Neural crest cell (in vitro differentiated cells): ENCODE data around the gene CENPP. TPM values are rescaled to one million over a fixed set of nuclear protein-coding genes. Genes with fewer than 3 reads are reported as not detected.

Experiments
- DNase-seq: peaks from one replicate; pipeline ENCODE4 v3.0.0; 2021; ENCODE audit warnings: low read depth, mixed read lengths, low spot score
- H3K27ac Mint-ChIP-seq: one replicate; pipeline ENCODE4 v1.8.0; 2021; ENCODE audit warnings: mild to moderate bottlenecking, mixed read lengths; ENCODE audit not compliant: unreplicated experiment
- H3K27me3 Mint-ChIP-seq: 2 replicates; pipeline ENCODE4 v1.8.0; 2021; ENCODE audit warnings: low read depth, mild to moderate bottlenecking, mixed read lengths
- H3K36me3 Mint-ChIP-seq: 2 replicates; pipeline ENCODE4 v1.8.0; 2021; ENCODE audit warnings: low read depth, mild to moderate bottlenecking, mixed read lengths
- H3K4me1 Mint-ChIP-seq: 2 replicates; pipeline ENCODE4 v1.8.0; 2021; ENCODE audit warnings: mixed read lengths
- H3K4me3 Mint-ChIP-seq: one replicate; pipeline ENCODE4 v1.8.0; 2021; ENCODE audit warnings: mild to moderate bottlenecking, mixed read lengths
- H3K9me3 Mint-ChIP-seq: 2 replicates; pipeline ENCODE4 v1.8.0; 2021; ENCODE audit warnings: mixed read lengths
- total RNA-seq: library from RNA; stranded (reverse); gene quantifications from 2 replicates; pipeline ENCODE4 v1.2.1, GENCODE V29; 2021
- TF ChIP-seq, protein P1 (sequence below): fragments of 200-600 bp; sonication (generic); conservative IDR thresholded peaks from 2 replicates; pipeline ENCODE4 v1.5.0; 2021; ENCODE audit warnings: antibody characterized with exemption, mild to moderate bottlenecking

CENPP gene
- total RNA-seq, 1 donor from 2014 or later = 15.7 TPM

DNA sequence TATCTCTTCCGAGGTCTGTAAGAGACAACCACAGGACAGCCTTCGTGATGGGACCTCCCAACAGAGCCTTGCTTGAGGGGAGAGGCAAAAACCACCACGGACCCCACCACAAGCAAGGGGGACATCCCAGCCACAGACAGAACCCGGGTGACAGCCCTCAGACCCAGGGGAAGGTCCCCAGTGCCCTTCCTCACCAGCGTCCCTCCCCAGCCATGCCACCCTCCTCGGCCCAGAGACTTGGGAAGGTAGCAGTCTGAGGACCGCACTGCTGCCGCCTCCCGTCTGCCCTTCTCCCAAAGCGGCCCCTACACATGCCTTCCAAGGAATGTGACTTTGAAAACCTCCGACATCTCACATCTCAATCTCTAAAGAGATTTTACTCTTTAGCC, 330.8 kb downstream of the CENPP start:
- Mint-ChIP-seq H3K27ac (peak overlapping the region; percentile 50), H3K27me3 (no peaks in the 10 kb centered on the region), H3K4me1 (peaks cover 29% of the 10 kb centered on the region), H3K36me3 (no peaks in the 10 kb centered on the region), H3K4me3 (no peak overlapping the region), H3K9me3 (no peaks in the 10 kb centered on the region)
- DNase-seq = no peak
- TF ChIP-seq, protein P1, sequence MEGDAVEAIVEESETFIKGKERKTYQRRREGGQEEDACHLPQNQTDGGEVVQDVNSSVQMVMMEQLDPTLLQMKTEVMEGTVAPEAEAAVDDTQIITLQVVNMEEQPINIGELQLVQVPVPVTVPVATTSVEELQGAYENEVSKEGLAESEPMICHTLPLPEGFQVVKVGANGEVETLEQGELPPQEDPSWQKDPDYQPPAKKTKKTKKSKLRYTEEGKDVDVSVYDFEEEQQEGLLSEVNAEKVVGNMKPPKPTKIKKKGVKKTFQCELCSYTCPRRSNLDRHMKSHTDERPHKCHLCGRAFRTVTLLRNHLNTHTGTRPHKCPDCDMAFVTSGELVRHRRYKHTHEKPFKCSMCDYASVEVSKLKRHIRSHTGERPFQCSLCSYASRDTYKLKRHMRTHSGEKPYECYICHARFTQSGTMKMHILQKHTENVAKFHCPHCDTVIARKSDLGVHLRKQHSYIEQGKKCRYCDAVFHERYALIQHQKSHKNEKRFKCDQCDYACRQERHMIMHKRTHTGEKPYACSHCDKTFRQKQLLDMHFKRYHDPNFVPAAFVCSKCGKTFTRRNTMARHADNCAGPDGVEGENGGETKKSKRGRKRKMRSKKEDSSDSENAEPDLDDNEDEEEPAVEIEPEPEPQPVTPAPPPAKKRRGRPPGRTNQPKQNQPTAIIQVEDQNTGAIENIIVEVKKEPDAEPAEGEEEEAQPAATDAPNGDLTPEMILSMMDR = no peak

DNA sequence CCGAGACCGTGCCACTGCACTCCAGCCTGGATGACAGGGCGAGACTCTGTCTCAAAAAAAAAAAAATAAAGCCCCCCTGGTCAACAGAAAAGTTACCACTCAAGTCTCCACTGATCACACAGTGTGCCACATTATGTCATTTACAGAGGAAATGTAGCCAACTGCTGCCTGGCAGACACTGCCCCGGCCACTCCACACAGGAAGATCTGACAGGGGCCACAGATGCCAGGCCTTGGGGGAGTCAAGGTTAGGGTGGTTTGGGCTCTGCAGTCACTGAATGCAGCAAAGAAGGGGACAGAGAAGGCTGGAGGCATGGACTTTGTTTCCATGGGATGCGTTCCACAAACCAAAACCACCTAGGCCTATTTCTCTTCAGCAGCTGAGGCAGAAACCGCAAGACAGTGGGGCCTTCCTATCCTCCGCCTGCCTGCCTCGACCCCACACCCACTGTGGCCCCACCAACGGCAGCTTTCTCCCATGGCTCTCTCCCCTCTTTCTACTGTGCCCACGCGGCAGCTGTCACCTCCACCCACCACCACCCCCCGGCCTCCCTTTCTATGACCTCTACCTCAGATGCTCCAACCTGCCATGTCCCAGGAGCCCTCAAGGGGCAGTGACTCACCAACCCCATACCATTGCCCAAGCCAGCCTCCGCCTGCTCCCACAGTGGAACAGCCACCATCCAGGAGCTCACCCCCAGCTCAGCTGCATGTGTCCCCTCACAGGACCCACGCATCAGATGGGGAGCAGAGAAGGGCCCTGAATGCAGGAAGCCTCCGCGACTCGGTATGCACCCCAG, 331.7 kb downstream of the CENPP start:
- H3K4me1 Mint-ChIP-seq = peaks cover 31% of the 10 kb centered on the region
- H3K27ac Mint-ChIP-seq = no peak overlapping the region
- no peak for DNase-seq

DNA sequence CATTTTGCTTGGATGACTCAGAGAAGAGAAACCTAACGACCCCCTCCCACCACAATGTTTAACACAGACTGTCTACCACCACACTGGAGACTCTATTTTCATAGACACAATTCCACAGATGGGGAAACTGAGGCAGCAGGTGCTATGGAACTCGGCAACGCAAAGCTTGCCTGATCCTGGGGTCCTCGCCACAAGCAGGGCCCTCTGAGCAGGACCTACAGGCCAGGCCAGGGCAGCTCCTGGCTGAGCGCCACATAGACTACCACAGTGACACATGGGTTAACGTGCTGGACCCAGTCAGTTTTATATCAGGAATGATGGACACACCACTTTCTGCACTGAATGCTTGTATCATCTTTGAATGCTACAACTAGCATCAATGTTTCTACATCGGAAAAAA, 332.4 kb downstream of the CENPP start:
- TF ChIP-seq, protein P1 = no peak
- Mint-ChIP-seq H3K4me1 (peaks cover 31% of the 10 kb centered on the region), H3K9me3 (no peaks in the 10 kb centered on the region), H3K27ac (no peak overlapping the region), H3K4me3 (no peak overlapping the region), H3K36me3 (no peaks in the 10 kb centered on the region), H3K27me3 (no peaks in the 10 kb centered on the region)
- no peak for DNase-seq

More for the DNA sequence above, 331.7 kb downstream of the CENPP start:
- Mint-ChIP-seq H3K27me3 (no peaks in the 10 kb centered on the region), H3K36me3 (no peaks in the 10 kb centered on the region), H3K9me3 (no peaks in the 10 kb centered on the region), H3K4me3 (no peak overlapping the region)
- TF ChIP-seq, protein P1 = no peak

DNA sequence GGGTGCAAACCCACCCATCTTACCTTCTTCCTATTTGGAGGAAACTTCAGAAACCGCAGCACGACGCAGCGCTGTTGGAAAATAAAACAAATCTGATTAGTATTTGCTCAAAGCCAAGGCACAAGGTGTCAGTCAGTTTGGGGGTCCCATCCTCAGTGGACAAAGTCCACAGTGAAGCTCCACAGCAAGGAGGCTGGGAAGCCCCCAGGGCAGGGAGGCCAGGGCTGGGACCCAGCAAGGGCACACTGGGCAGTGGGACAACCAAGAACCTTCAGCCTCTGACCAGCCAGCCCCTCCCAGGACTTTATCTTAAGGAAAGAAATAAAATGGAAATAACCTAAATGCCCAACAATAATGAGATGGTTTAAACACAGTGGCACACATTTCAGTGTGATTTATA, 332.9 kb downstream of the CENPP start:
- Mint-ChIP-seq H3K4me3 (no peak overlapping the region), H3K9me3 (no peaks in the 10 kb centered on the region), H3K27ac (no peak overlapping the region), H3K4me1 (peaks cover 35% of the 10 kb centered on the region), H3K27me3 (no peaks in the 10 kb centered on the region), H3K36me3 (no peaks in the 10 kb centered on the region)
- TF ChIP-seq, protein P1 = no peak
- DNase-seq = no peak

DNA sequence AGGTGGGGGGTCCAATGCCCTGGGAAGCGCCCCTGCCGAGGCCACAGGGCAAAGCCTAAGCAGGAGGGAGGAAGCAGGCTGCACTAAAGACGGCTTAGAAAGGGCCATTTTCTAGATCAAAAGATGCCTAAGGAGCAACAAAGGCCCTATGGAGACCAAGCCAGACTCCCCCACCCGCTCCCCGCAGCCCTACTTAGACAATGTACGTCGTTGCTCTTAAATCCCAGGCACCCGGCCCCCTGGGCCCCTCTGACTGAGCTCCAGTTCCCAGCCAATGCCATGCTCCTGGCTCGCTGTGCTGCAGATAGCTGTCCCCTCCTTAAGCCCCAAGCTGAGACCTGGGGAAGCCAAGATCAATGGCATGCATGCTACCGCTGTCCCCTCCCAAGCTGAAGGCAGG, 333.8 kb downstream of the CENPP start:
- Mint-ChIP-seq H3K27ac (peak overlapping the region; percentile 91), H3K9me3 (no peaks in the 10 kb centered on the region), H3K4me1 (peaks cover 36% of the 10 kb centered on the region), H3K36me3 (no peaks in the 10 kb centered on the region), H3K27me3 (no peaks in the 10 kb centered on the region), H3K4me3 (peak overlapping the region; percentile 83)
- TF ChIP-seq, protein P1 = no peak
- peak; percentile 41 for DNase-seq
